Activated CD4-positive, alpha-beta T cell treated with anti-CD3 and anti-CD28 coated beads, Interleukin-2, amount 50 U/mL, for 48 hours (primary cell): Measurements from ENCODE around the gene HYAL4.
"Not testable (repeated sequence)": the region's sequence is repeated elsewhere in the genome, so short reads cannot be mapped to it uniquely, and the experiment has no call there.

ENCODE experiments used
- DNase-seq, 2 experiments: peaks; one replicate each; pipeline ENCODE4 v3.0.0-alpha.2; 2020

Gene HYAL4, protein sequence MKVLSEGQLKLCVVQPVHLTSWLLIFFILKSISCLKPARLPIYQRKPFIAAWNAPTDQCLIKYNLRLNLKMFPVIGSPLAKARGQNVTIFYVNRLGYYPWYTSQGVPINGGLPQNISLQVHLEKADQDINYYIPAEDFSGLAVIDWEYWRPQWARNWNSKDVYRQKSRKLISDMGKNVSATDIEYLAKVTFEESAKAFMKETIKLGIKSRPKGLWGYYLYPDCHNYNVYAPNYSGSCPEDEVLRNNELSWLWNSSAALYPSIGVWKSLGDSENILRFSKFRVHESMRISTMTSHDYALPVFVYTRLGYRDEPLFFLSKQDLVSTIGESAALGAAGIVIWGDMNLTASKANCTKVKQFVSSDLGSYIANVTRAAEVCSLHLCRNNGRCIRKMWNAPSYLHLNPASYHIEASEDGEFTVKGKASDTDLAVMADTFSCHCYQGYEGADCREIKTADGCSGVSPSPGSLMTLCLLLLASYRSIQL

DNA sequence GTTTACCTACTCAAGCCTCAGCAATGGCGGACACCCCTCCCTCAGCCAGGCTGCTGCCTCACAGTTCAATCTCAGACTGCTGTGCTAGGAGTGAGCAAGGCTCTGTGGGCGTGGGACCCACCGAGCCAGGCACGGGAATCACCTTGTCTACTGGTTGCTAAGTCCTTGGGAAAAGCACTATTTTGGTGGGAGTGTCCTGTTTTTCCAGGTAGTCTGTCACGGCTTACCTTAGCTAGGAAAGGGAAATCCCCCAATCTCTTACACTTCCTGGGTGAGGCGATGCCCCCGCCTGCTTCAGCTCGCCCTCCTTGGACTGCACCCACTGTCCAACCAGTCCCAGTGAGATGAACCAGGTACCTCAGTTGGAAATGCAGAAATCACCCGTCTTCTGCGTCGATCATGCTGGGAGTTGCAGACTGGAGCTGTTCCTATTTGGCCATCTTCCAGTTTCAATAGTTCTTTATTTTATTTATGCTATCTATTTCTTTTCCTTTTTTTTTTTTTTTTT is at the start of gene HYAL4:
Gene HYAL4 (plus strand): TSS at position 458 of the 508 bp plus-strand sequence. CDS start 23,105 bp downstream, outside the sequence.
- no peak for DNase-seq

DNA sequence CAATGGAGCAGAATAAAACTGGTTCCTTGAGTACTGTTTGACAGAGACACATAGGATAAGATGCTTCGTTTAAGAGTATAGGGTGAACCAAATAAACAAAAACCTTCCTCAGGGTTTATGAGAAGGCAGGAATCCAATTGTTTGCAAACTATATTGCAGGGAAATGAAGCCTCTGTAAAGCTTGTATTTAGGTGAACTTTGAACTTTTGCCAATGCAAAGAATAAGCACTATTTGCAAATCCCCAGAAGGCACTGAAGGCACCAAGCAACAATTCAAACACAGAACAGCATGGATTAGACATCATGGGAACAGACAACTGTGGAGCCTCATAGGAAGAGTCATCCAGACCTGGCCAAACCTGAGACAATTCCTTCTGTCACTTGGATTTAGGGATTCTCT is 49.1 kb upstream of the HYAL4 start:
- DNase-seq, result no peak

DNA sequence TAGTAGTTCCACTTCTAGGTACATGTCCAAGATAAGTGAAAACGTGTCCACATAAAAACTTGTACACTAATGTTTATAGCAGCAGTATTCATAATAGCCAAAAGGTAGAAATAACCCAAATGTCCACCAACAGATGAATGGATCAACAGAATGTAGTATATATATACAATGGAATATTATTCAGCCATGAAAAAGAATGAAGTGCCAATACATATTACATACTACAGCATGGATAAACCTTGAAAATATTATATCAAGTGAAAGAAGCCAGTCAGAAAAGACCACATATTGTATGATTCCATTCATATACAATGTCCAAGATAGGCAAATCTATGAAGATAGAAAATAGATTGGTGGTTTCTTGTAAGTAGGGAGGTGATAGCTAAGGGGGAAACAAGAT is 48.4 kb upstream of the HYAL4 start:
- DNase-seq, result no peak

DNA sequence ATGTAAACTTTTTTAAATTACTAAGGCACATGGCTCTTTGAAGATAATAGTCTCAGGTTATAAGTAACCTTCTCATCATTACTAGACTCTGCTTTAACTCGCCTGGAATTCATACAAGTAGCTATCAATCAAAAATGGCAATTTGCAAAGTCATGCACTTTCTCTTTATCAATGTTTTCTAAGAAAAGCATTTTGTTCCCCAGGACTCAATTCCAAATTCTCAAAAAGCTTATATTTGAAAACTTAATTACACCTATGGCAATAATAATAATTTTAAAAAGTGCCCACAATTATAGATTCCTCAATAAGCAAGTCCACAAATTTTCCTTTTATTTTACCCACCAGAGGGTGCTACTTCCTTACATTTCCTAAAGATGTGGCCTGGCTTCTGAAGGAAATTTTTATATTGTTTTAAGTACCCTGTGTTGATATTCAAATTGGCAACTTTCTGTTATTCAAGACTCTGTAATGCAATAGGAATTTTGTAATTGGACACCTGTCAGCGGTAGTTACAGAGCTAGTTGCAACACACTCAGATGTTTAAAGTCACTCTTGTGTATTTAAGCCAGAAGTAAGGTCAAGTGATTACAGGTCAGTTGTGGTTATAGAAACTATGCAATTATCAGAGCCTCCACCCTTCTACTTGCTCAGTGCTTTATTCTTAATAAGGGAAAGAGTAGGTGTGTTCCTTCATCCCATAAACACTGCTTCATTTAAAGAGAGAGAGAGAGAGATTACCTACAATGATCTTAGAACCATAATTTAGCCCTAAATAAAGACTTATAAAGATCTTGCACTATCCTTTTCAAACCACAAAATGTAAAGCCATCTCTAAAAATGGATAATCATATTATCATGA is 47.1 kb upstream of the HYAL4 start:
- no peak for DNase-seq

DNA sequence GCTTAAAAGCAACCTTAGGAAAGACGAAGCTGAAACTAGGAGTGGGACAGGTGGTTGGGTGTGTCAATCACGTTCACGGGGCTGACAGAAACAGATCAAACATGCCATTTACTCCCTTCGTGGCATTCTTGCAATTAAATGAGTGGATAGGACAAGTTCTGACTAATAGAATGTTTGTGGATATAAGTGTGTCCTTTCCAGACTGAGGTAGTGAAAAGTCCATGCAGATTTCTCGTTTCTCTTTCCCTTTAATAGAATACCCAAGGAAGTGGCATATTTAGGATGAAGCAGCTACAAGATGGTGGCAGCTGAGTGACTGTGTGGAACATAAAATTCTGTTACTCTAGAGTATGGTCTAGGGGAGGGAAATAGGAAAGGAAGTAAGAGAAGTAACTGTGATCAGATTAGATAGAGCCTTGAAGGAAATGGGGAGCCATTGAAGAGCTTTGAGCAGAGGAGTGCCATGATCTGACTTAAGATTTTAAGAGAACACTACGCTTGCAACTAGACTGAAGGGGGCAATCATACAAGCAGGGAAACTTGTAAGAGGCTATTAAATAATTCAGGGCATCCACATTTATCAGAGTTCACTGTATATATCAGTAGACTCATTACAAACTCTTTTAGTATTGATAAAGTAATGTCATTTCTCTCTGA is 46.3 kb upstream of the HYAL4 start:
- no peak for DNase-seq

DNA sequence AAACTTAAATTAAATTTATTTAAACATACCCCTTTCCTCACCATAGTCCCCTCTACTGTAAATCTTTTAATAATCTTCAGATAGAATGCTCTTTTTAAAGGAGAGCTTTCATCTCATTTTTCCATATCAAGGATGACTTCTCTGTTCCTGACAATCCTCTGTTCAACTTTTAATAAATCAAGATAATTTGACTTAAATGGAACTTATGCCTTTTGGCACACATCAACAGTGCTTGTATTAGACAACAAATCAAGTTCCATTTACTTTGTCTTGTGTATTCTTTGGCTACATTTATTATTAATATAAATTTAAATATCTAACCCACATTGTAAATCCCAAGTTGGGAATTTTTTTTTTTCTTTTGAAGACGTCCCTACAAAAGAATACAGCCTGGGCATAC is 42.7 kb upstream of the HYAL4 start:
- DNase-seq, result no peak

DNA sequence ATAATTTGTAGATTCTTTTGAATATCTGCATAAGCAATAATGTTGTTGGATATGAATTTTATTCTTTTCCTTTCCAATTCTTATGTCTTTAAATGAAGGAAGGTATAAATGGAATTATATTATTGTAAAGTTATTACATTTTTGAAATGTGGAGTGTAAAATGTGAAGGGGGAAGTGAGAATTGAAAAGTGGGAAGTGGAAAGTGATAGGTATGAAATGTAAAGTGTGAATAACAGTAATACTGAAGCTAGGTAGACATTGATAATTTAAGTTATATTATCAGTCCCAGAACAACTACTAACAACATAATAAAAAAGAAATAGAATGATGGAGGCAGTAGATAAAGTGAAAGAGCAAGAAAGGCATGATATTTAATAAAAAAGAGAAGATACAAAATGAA is 39.7 kb upstream of the HYAL4 start:
- DNase-seq, result no peak

DNA sequence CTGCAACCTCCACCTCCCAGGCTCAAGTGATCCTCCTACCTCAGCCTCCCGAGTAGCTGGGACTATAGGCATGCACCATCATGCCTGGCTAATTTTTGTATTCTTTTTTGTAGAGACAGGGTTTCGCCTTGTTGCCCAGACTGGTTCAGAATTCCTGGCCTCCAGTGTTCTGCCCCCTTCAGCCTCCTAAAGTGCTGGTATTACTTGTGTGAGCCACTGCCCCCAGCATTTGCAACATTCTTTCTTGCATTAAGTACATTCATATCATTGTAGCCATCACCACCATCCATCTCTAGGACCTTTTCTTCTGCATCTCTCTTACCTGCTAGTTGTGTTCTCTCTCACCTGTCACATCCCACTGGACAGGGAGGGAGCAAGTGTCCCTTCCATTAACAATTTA is 35.5 kb upstream of the HYAL4 start:
- no peak for DNase-seq

DNA sequence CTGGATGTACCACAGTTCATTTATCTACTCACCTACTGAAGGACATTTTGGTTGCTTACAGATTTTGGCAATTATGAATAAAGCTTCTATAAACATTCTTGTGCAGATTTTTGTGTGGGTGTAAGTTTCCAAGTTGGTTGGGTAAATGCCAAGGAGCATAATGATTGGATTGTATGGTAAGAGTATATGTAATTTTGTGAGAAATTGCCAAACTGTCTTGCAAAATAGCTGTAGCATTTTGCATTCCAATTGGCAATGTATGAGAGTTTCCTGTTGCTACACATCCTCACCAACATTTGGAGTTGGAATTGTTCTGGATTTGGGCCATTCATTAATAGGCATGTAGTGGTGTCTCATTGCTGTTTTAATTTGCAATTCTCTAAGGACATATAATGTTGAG is 33.9 kb upstream of the HYAL4 start:
- no peak for DNase-seq

DNA sequence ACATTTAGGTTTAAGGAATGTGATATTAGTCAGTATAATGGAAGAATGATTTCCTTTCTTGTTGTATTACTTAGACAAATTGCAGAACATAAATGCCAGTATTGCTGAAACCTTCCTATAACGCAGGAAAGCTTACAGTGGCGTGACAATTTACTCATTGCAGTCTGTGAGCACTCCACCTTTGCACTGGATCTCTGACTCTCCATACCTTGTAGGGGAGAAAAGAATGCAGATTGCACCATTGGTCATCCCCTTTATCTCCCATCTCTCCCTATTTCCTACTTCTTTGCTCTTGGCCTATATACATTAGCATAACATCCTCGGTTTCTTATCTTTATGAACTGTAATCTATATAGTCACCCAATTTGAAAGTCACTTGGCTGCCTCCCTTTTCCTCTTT is 28.1 kb upstream of the HYAL4 start:
- no peak for DNase-seq

DNA sequence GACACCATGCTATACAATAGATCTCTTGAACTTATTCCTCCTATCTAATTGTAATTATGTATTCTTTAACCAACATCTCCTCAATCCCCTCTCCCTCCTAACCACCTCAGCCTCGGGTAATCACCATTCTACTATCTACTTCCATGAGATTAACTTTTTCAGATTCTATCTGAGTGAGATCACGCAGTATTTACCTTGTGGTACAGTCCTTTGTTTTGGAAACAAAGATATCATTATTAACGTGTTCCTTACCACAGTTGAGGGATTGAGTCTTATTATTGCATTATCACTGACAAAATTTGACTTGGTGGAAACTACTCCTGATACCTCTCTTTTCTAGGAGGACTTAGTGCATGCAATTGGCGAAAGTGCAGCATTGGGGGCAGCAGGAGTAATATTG is 26.0 kb upstream of the HYAL4 start:
- DNase-seq, result no peak

DNA sequence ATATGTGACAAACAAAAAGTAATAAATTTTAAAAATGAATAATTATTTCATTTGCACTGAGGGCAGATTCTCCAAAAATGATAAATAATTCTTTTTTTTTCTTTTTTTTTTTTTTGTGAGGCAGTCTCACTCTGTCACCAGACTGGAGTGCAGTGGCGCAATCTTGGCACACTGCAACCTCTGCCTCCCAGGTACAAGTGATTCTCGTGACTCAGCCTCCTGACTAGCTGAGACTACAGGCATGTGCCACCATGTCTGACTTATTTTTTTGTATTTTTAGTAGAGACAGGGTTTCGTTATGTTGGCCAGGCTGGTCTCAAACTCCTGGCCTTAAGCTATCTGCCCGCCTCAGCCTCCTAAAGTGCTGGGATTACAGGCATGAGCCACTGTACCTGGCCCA is 25.2 kb upstream of the HYAL4 start:
- not testable (repeated sequence) for DNase-seq

DNA sequence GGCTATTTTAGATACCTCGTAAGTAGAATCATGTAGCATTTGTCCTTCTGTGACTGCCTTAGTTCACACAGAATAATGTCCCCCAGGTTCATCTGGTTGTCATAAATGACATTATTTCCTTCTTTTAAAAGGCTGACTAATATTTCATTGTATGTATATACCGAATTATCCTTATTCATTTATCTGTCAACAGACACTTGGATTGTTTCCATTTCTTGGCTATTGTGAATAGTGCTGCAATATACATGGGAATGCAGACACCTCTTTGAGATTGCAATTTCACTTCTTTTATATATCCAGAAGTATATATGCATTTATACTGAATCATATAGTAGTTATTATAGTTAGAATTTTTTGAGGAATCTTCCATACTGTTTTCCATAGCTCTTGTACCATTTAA is 24.1 kb upstream of the HYAL4 start:
- DNase-seq, result no peak

DNA sequence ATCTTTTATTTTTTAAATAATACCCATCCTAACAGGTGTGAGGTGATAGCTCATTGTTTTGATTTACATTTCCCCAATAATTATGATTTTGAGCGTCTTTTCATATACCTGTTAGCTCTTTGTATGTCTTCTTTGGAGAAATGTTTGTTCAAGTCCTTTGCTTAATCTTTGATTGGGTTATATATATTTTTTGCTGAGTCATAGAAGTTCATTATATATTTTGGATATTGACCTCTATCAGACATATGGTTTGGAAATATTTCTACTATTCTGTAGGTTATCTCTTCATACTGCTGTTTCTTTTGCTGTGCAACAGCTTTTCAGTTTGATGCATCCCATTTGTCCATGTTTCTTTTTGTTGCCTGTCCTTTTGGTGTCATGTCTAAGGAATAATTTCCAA is 23.6 kb upstream of the HYAL4 start:
- no peak for DNase-seq

DNA sequence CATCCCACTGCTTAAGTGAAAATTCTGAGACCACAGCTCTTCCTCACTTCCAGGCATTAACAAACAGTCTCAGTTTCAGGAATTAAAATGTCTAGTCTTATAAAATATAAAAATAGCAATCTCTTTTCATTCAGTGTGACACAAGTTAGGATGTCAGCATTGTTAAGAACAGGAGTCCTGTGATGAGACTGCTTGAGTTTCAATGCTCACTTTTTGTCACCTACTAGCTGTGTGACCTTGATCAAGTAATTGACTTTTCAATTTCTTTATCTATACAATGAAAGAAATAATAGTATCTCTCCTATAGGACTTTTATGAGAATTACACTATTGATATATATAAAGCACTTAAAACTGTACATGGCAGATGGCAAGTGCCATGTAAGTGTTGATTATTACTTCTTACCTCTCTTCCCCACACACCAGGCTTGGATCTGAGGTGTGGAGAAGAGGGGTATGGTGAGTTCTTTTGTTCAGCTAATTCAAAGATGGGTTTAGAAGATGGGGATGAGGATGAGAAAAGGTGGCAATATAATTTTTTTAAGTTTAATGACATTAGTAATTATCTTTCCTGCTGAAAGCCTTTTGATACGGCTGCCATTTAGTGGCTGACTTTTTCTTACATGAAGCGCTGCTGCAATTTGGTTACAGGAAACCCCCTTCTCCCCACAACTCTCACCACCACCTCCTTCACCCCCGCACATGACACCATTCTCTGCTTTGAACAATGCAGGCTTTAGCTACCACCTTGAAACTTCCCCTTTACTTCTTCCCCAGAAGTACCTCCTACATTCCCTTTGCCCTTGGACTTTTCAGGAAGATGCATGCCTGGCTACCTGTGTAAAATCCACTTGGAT is 20.8 kb upstream of the HYAL4 start:
- peak; percentile 47 to 64 for DNase-seq

DNA sequence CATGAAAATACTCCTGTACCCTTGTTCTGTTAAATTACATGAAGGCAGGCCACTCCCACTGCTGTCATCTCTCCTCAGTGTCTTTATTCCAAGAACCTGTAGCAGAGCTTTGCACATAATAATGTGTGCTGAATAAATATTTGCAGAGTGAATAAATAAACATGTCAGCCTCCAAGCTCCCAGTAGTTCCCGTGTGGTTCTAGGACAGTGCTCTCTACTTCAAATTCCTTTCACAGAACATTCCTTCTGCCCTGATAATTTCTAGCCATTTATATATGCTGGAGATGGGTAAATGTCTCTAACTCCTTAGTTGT is 20.3 kb upstream of the HYAL4 start:
- no peak for DNase-seq

DNA sequence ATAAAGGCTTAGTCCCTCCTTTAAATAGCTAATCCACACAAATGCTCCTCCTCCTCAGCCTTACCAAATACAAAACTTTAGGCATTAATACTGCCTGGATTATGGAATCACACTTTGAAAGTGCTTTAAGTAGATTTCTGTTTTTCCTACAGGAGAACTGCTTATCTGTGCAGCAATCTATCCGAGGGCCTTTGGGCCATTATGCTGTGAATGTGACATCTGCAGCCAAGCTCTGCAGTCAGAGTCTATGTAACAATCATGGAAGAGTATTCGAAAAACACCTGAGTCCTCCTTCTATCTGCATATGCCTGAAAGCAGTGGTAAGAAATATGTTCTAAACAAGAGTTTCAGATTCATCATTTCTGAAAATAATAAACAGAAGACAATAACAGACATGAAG is 16.2 kb upstream of the HYAL4 start:
- no peak for DNase-seq

DNA sequence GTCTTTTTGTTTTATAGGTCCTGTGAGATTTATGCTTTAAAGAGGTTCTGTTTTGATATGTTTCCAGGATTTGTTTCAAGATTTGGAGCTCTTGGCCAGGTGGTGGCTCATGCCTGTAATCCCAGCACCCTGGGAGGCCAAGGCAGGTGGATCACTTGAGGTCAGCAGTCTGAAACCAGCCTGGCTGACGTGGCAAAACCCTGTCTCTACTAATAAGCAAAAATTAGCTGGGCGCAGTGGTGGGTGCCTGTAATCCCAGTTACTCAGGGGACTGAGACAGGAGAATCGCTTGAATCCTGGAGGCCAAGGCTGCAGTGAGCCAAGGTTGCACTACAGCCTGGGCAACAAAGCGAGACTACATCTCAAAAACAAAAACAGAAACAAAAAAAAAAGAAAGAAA is 8.3 kb upstream of the HYAL4 start:
- DNase-seq, result no peak

DNA sequence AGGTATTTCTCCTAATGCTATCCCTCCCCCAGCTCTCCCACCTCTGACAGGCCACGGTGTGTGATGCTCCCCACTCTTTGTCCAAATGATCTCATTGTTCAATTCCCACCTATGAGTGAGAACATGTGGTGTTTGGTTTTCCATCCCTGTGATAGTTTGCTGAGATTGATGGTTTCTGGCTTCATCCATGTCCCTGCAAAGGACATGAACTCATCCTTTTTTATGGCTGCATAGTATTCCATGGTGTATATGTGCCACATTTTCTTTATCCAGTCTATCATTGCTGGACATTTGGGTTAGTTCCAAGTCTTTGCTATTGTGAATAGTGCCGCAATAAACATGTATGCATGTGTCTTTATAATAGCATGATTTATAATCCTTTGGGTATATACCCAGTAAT is 5.9 kb upstream of the HYAL4 start:
- not testable (repeated sequence) for DNase-seq

DNA sequence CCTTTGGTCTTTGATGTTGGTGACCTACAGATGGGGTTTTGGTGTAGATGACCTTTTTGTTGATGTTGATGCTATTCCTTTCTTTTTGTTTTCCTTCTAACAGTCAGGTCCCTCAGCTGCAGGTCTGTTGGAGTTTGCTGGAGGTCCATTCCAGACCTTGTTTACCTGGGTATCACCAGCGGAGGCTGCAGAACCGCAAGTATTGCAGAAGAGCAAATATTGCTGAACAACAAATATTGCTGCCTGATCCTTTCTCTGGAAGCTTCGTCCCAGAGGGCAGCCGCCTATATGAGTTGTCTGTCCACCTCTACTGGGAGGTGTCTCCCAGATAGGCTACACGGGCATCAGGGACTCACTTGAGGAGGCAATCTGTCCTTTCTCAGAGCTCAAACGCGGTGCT is 827 bp upstream of the HYAL4 start:
- not testable (repeated sequence) for DNase-seq

DNA sequence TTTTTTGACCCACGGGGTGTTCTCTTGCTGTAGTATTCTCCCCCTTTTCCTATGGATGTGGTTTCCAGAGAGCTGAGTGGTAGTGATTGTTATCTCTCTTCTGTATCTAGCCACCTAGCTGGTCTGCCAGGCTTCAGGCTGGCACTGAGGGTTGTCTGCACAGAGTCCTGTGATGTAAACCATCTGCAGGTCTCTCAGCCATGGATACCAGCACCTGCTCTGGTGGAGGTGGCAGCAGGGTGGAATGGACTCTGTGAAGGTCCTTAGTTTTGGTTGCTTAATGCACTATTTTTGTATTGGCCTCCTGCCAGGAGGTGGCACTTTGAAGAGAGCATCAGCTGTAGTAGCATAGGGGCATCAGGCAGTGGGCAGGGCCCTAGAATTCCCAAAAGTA is 851 bp downstream of the HYAL4 start:
- DNase-seq, result no peak

DNA sequence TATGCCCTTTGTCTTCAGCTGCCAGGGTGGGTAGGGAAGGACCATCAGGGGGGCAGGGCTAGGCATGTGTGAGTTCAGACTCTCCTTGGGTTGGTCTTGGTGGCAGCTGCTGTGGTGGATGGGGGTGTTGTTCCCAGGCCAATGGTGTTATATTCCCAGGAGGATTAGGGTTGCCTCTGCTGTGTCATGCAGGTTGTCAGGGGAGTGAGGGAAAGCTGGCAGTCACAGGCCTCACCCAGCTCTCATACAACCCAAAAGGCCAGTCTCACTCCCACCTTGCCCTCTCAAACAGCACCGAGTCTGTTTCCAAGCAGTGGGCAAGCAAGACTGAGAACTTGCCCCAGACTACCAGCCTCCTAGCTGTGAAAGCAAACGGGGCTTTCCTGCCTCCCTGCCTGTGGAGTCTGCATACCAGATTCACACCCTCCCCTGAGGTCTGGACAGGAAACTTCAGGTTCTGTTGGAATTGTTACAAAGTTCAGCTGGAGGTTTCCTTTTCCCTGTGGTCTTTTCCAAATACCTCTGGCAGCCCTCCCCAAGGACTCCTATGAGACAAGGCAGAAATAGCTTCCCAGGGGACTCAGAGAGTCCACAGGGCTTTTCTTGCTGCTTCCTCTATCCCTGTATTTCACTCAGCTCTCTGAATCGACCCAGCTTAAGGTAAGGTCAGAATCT is 1.4 kb downstream of the HYAL4 start:
- DNase-seq, result no peak
